Measurements from ENCODE around the gene CYP4F11. TPM values are rescaled to one million over a fixed set of nuclear protein-coding genes. Genes with fewer than 3 reads are reported as not detected.
"Not testable (repeated sequence)": the region's sequence is repeated elsewhere in the genome, so short reads cannot be mapped to it uniquely, and the experiment has no call there.

CYP4F11 gene
- total RNA-seq, 1 donor from 2014 or later = not detected

DNA sequence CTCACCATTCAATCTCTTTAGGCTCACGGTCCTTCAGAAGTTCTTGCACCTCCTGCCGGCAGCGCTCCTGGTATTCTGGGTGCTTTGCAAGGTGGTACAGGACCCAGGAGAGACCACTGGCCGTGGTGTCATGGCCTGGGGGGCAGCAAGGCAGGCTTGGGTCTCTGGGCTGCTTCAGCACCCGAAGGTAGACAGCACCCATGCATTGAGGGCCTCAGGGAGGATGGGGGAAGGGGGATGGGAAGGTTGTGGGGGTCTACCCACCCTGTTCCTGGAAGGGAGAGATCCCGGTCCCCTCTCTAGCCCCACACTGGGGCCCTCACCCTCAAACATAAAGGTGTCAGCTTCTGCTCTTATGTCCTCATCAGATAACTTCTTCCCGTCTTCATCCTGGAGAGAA, 48.4 kb downstream of the CYP4F11 start:
- DNase-seq (ENCODE audit: low read depth) = no peak

DNA sequence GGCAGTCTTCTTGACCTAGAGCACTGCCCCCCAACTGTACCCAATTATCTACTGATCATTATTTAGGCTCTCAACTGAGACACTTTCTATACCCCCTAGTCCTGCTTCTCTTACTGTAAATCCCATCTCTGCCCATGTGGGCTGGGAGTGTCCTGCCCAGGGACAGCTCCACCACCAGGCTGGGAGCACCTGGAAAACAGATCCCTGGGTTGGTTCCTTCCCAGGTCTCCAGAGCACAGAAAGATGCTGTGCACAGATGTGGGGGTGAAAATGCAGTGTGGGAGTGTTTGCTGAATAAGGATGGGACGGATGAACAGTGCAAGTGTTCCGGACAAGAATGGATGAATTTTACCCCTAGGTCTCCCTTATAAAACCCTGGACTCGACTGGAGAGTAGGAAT, 49.2 kb downstream of the CYP4F11 start:
- no peak for DNase-seq (ENCODE audit: low read depth)

DNA sequence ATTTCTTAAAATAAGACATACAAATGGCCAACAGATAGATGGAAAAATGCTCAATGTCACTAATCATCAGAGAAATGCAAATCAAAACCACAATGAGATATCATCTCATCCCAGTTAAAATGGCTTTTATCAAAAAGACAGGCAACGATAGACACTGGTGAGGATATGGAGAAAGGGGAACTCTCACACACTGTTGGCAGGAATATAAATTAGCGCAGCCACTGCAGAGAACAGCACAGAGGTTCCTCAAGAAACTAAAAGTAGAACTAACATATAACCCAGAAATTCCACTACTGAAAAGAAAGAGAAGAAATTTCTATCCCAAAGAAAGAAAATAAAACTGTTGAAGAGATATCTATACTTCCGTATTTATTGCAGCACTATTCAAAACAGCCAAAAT, 51.0 kb downstream of the CYP4F11 start:
- DNase-seq (ENCODE audit: low read depth) = not testable (repeated sequence)

DNA sequence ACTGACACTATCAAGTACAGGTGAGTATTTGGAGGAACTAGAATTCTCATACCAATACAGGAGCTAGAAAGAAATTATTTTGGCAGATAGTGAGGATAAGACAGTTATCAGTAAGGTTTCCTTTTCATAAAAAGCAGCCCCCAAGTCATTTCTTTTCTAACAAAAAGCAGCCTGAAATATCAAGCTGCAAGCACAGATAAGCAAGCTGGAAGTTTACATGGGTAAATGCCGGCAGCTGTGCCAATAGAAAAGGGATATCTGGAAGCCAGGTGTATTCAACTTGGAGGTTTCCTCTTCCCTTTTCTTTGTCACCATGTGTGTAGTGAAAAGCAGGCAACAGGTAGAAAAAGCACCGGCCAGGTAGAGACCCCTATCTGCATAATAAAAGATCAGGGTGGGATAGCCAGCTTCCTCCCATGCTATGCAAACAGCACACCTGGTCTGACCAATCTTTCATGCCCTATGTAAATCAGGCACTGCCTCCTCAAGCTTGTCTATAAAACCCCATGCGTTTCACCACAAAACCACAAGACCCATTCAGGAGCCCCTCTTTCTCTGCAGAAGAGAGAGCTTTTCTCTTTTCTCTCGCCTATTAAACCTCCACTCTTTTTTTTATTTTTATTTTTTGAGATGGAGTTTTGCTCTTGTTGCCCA, 59.4 kb downstream of the CYP4F11 start:
- no peak for DNase-seq (ENCODE audit: low read depth)

DNA sequence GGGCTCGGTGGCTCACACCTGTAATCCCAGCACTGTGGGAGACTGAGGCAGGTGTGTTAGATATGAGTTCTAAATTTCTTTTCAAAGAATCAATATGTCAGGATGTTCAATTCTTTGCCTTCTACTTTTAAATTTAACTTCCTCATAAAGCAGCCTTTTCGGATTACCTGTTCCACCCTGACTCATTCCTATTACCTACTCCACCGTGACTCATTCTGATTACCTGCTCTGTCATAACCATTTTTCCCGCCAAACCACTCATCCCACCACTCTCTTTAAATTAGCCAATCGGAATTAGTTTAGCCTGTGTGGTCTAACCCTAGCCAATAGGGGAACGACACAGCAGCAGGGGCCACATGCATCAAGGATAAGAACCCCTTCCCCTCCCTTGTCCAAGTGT, 60.6 kb downstream of the CYP4F11 start:
- not testable (repeated sequence) for DNase-seq (ENCODE audit: low read depth)

DNA sequence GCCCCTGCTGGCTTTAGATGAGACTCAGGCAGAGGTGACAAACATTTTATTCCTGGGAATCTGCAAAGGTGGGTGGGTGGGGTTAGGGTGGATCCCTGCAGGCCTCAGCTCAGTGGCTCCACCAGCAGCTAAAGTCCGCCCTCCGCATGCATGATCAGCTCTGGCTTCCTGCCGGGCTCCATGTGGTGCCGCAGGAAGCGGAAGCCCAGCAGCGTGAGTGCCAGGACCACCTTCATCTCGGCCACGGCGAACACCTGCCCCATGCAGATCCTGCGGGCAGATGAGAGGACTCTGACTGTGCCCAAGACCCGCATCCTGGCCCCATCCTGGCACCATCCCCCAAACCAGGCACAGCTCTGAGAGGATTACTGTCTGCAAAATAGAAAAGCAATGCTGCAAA, 62.8 kb downstream of the CYP4F11 start:
- no peak for DNase-seq (ENCODE audit: low read depth)

DNA sequence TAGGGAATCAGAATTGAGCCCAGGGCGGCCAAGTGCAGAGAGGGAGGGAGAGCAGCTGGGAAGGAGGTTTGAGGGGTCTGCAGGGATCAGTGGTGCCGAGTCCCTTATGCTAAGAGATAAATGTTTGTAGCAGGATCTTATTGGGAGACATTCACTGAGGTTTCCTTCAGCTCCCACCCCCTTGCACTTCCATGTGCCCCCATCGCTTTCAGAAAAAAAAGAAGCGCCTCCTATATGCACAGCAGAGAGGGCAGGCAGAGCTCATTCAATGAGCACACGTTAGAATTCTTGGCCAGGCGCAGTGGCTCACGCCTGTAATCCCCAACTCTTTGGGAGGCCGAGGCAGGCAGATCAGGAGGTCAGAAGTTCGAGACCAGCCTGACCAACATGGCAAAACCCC, 64.5 kb downstream of the CYP4F11 start:
- DNase-seq (ENCODE audit: low read depth) = no peak

DNA sequence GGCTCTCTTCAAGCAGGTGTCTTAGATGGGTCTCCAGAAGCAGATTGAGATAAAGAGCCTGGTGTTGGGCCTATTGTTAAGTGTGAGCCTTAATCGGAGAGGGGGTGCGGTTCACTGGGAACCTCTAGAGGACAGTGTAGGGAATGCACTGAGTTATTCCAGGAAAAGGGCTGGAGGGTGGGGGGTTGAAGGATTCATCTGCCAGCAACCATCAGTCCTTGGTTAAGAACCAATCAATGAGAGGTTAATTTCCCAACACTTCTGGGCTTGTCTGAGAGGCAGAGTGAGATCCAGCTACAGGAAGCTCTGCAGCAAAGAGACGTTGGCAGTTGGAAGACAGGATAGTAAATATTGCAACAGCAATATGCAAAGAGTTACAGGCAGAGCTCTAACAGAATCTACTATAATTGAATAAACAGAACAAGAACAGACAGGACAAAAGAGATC, 65.2 kb downstream of the CYP4F11 start:
- DNase-seq (ENCODE audit: low read depth) = peak; percentile 6

DNA sequence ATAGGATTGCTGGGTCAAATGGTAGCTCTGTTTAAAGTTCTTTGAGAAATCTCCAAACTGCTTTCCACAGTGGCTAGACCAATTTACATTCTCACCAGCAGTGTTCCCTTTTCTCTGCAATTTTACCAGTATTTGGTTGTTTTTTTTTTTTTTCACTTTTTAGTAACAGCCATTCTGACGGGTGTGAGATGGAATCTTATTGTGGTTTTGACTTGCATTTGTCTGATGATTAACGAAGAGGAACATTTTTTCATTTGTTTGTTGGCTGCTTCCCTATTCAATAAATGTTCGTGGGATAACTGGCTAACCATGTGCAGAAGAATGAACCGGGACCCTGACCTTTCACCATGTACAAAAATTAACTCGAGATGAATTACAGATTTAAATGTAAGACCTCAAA, 67.7 kb downstream of the CYP4F11 start:
- DNase-seq (ENCODE audit: low read depth) = no peak

DNA sequence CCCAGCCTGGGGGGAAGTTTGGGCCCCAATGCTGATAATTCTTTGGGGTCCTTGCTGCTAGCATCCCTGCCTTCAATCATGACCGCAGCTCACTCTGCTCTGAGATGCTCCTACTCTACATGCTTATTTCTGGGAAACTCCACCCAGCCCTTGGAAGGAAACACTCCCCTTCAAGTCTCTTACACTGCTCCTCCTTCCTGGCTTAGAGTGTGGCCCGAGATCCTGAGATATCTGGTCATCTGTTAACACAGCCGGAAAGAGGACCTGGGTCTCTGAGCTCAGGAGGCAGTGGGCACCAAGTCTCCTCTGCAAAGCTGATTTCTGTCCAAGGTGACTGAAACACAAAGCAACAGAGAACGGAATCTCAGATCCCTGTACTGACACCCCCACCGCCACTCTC, 69.5 kb downstream of the CYP4F11 start:
- no peak for DNase-seq (ENCODE audit: low read depth)

DNA sequence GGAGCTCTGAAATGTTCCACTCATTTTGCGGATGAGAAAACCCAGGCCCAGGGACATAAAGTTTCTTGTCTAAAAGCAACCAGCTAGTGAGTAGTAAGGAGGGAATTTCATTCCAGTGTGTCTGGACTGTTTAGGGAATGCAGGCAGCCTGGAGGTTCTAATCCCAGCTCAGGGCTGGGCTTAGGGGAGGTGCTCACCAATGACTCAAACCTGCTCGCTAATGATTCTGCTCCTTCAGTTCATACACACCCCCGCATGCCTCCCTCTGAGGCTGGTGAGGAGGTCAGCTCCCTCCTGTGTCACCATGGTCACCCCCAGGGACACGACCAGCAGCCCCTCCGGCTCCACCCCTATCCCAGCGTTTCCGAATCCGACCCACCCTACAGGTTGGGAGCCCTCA, 71.1 kb downstream of the CYP4F11 start:
- DNase-seq (ENCODE audit: low read depth) = no peak

DNA sequence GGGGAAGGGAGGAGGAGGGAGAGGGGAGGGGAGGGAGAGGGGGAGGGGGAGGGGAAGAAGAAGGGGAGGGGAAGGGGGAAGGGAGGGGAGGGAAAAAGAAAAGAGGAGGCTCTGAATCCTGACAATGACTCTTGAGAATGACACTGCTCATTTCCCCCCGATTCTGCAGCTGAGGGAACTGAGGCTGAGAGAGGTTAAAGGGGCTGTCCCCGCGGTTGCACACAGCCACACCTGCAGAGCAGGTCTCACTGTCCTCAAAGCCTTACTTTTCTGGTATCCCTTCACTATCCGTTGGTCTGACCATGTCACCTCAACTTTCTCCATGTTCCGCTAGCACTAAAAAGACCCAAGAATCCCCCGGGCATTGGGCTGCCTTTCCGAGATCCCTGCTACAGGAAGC, 71.9 kb downstream of the CYP4F11 start:
- no peak for DNase-seq (ENCODE audit: low read depth)

Other genes with a start within 250 kb of the CYP4F11 start
- not detected in 2 replicates for gene OR10H2, start 206.5 kb downstream of the CYP4F11 start, total RNA-seq
- not detected in 2 replicates for gene OR10H3, start 196.5 kb downstream of the CYP4F11 start, total RNA-seq
- gene OR10H5, start 146.9 kb downstream of the CYP4F11 start, total RNA-seq = not detected in 2 replicates
- not detected in 2 replicates for gene OR10H1, start 118.9 kb downstream of the CYP4F11 start, total RNA-seq
- not detected in 2 replicates for gene CYP4F2, start 36.5 kb downstream of the CYP4F11 start, total RNA-seq
- not detected in 2 replicates for gene OR10H4, start 14.5 kb upstream of the CYP4F11 start, total RNA-seq
- 324 and 355 TPM in 2 replicates for gene TPM4, start 142.0 kb upstream of the CYP4F11 start, total RNA-seq
- 23.8 and 29.2 TPM in 2 replicates for gene RAB8A, start 177.4 kb upstream of the CYP4F11 start, total RNA-seq
- not detected in 2 replicates for gene HSH2D, start 209.2 kb upstream of the CYP4F11 start, total RNA-seq
- gene CIB3, start 239.0 kb upstream of the CYP4F11 start, total RNA-seq = not detected in 2 replicates